ENCODE results near the gene APEH.

Gene APEH

DNA sequence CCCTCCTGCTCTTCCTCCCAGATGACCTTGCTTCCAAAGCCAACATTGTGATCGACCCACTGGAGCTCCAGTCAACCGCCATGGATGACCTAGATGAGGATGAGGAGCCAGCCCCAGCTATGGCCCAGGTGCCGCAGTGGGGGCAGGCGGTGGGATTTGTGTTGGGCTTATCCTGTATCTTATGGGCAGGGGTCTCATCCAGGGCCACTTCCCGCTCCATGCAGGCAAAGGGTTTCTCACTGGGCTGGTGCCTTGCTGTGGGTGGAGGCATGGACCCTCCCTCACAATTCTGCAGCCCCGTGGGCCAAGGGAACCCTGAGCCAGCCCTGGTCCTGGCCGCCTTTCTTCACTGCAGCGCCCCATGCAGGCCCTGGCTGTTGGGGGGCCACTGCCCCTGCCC lies 30.5 kb downstream of the APEH start:
- no peak overlapping the region for H2AFZ ChIP-seq (ENCODE audit: low read depth)
- H3K4me1 ChIP-seq (ENCODE audit: low read depth, poor library complexity, severe bottlenecking) = no peaks in the 10 kb centered on the region
- no peaks in the 10 kb centered on the region for H4K20me1 ChIP-seq (ENCODE audit: insufficient read depth)
- no peak overlapping the region for H3K27ac ChIP-seq
- no peak overlapping the region for H3K4me3 ChIP-seq (IDR thresholded peaks at IDR 0.05; ENCODE audit: insufficient read depth, low read depth, low read length)
- no peak overlapping the region for H3K4me2 ChIP-seq
- TF ChIP-seq, protein P1, sequence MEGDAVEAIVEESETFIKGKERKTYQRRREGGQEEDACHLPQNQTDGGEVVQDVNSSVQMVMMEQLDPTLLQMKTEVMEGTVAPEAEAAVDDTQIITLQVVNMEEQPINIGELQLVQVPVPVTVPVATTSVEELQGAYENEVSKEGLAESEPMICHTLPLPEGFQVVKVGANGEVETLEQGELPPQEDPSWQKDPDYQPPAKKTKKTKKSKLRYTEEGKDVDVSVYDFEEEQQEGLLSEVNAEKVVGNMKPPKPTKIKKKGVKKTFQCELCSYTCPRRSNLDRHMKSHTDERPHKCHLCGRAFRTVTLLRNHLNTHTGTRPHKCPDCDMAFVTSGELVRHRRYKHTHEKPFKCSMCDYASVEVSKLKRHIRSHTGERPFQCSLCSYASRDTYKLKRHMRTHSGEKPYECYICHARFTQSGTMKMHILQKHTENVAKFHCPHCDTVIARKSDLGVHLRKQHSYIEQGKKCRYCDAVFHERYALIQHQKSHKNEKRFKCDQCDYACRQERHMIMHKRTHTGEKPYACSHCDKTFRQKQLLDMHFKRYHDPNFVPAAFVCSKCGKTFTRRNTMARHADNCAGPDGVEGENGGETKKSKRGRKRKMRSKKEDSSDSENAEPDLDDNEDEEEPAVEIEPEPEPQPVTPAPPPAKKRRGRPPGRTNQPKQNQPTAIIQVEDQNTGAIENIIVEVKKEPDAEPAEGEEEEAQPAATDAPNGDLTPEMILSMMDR (conservative IDR thresholded peaks at IDR 0.05; ENCODE audit: low read depth, low read length) = no peak
- H3K27me3 ChIP-seq (ENCODE audit: insufficient read depth, low read depth) = no peaks in the 10 kb centered on the region
- no peaks in the 10 kb centered on the region for H3K36me3 ChIP-seq (ENCODE audit: insufficient read depth)
- no peaks in the 10 kb centered on the region for H3K79me2 ChIP-seq (ENCODE audit: insufficient read depth, low read depth)
- H3K9ac ChIP-seq = no peak overlapping the region

DNA sequence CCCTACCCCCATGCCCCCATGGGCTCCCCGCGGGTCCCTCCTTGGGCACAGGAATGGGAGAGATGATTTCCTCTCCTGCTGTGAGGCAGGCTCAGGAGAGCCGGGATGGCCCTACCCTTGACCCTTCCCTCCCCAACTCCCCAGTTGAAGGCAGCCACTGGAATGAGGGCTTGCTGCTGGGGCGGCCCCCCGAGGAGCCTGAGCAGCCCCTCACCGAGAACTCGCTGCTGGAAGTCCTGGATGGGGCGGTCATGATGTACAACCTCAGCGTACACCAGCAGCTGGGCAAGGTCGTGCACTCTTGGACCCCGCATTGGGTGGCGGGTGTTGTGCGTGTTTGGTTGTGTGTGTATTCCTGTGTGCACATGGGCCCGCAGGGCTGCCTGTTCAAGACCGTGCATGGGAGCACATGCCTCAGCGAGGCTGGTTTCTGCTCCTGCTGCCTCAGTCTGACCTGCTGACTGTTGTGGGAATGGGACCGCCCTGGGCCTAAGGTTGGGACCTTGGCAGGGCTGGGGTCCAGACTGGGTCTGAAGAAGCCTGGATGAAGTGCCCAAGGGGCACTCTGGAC lies 31.3 kb downstream of the APEH start:
- Histone ChIP-seq H3K4me1 (ENCODE audit: low read depth, poor library complexity, severe bottlenecking) (no peaks in the 10 kb centered on the region), H3K4me2 (no peak overlapping the region), H3K9ac (no peak overlapping the region), H2AFZ (ENCODE audit: low read depth) (no peak overlapping the region), H3K79me2 (ENCODE audit: insufficient read depth, low read depth) (no peaks in the 10 kb centered on the region), H4K20me1 (ENCODE audit: insufficient read depth) (no peaks in the 10 kb centered on the region), H3K27ac (no peak overlapping the region), H3K27me3 (ENCODE audit: insufficient read depth, low read depth) (no peaks in the 10 kb centered on the region), H3K36me3 (ENCODE audit: insufficient read depth) (no peaks in the 10 kb centered on the region), H3K4me3 (IDR thresholded peaks at IDR 0.05; ENCODE audit: insufficient read depth, low read depth, low read length) (no peak overlapping the region)
- TF ChIP-seq, protein P1 (conservative IDR thresholded peaks at IDR 0.05; ENCODE audit: low read depth, low read length) = no peak

DNA sequence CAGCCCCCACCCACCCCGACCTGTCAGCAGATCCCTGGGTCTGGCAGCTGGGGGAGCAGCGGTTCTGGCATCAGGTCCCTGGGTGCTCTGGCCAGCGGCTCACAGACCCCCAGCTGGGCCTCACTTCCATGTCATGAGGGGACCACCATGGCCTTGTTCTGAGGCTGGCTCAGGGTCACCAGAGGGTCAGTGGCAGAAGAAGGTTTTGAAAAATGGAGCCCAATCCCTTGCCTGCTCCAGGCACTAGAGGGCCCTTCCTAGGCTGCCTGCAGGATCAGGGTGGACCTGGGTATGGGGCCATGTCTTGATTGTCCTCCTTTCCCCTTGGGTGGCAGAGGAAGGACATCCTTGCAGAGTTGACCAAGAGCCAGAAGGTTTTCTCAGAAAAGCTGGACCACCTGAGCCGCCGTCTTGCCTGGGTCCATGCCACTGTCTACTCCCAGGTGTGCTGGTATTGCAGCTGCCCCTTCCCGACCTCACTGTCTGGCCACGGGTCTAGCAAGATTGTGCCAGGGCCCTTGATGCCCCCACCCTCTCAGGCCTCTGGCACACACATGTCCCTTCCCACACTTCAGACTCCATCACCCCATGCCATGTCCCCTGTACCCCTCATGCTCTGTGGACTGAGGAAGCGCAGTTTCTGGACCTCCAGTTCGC lies 32.4 kb downstream of the APEH start:
- Histone ChIP-seq H3K4me2 (no peak overlapping the region), H3K27ac (no peak overlapping the region), H3K79me2 (ENCODE audit: insufficient read depth, low read depth) (no peaks in the 10 kb centered on the region), H2AFZ (ENCODE audit: low read depth) (no peak overlapping the region), H3K4me3 (IDR thresholded peaks at IDR 0.05; ENCODE audit: insufficient read depth, low read depth, low read length) (no peak overlapping the region), H4K20me1 (ENCODE audit: insufficient read depth) (no peaks in the 10 kb centered on the region), H3K27me3 (ENCODE audit: insufficient read depth, low read depth) (no peaks in the 10 kb centered on the region), H3K36me3 (ENCODE audit: insufficient read depth) (no peaks in the 10 kb centered on the region), H3K4me1 (ENCODE audit: low read depth, poor library complexity, severe bottlenecking) (no peaks in the 10 kb centered on the region), H3K9ac (no peak overlapping the region)
- TF ChIP-seq, protein P1 (conservative IDR thresholded peaks at IDR 0.05; ENCODE audit: low read depth, low read length) = no peak

DNA sequence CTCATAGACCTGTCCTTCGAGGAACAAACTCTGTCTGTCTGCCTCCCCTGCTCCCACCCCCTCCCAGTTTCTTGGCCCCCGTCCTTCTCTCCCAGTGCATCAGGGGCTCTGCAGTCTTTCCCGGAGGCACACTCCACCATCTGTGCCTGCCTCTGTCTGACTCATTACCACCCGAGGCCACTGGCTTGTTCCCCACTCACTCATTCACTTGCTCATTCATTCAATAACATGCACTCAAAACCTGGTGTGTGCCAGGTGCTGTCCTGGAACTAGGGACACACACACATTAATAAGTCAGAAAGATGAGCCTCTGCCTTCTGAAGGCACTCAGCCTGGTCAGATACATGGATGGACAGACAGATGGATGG lies 32.9 kb downstream of the APEH start:
- Histone ChIP-seq H4K20me1 (ENCODE audit: insufficient read depth) (no peaks in the 10 kb centered on the region), H3K27ac (no peak overlapping the region), H2AFZ (ENCODE audit: low read depth) (no peak overlapping the region), H3K27me3 (ENCODE audit: insufficient read depth, low read depth) (no peaks in the 10 kb centered on the region), H3K4me2 (no peak overlapping the region), H3K4me1 (ENCODE audit: low read depth, poor library complexity, severe bottlenecking) (no peaks in the 10 kb centered on the region), H3K9ac (no peak overlapping the region), H3K4me3 (IDR thresholded peaks at IDR 0.05; ENCODE audit: insufficient read depth, low read depth, low read length) (no peak overlapping the region), H3K79me2 (ENCODE audit: insufficient read depth, low read depth) (no peaks in the 10 kb centered on the region), H3K36me3 (ENCODE audit: insufficient read depth) (no peaks in the 10 kb centered on the region)
- TF ChIP-seq, protein P1 (conservative IDR thresholded peaks at IDR 0.05; ENCODE audit: low read depth, low read length) = no peak

Data from KMS-11 (cell line).